Measurements from ENCODE around the gene SINHCAF. TPM values are rescaled to one million over a fixed set of nuclear protein-coding genes. Genes with fewer than 3 reads are reported as not detected.

SINHCAF gene
- total and polyA plus RNA-seq, 9 of the 15 experiments (the other 6 are each of a cell fraction or from before 2014, with no cell fraction given), result 73.2 to 185 (median 110) TPM

GRCh38 chr12:31363831-31364230 lies 37.9 kb upstream of the SINHCAF start (continued):
- no peak for TF ChIP-seq NBN (IDR thresholded peaks at IDR 0.05; ENCODE audit: low read depth)
- no peak for TF ChIP-seq THRAP3 (IDR thresholded peaks at IDR 0.05; ENCODE audit: borderline replicate concordance)
- TF ChIP-seq CCNT2 (IDR thresholded peaks at IDR 0.05; ENCODE audit: borderline replicate concordance, extremely low read depth, insufficient read length, low read depth, low read length), result no peak
- TF ChIP-seq SAP30 (IDR thresholded peaks at IDR 0.05; ENCODE audit: borderline replicate concordance, insufficient read depth, low read depth, low read length, poor library complexity, severe bottlenecking), result no peak
- TF ChIP-seq ZNF512 (tag; IDR thresholded peaks at IDR 0.05), result no peak
- TF ChIP-seq NEUROD1 (IDR thresholded peaks at IDR 0.05; ENCODE audit: borderline replicate concordance, low read depth, low read length, partially characterized antibody), result no peak
- no peak for TF ChIP-seq NRF1 (conservative IDR thresholded peaks at IDR 0.05 in 1 of 2, IDR thresholded peaks at IDR 0.05 in 1 of 2)
- TF ChIP-seq MYC (IDR thresholded peaks at IDR 0.05; ENCODE audit: low read depth, low read length), result no peak
- TF ChIP-seq MYC (CRISPR knock-in tag; IDR thresholded peaks at IDR 0.05; ENCODE audit: borderline replicate concordance, low read depth), result no peak
- TF ChIP-seq CHD2 (IDR thresholded peaks at IDR 0.05; ENCODE audit: low read depth, low read length), result no peak
- no peak for TF ChIP-seq TCF7 (IDR thresholded peaks at IDR 0.05; ENCODE audit: borderline replicate concordance)
- no peak for TF ChIP-seq PTTG1 (tag; IDR thresholded peaks at IDR 0.05; ENCODE audit: low read depth)
- TF ChIP-seq ZNF175 (CRISPR knock-in tag; IDR thresholded peaks at IDR 0.05; ENCODE audit: low read depth), result no peak
- TF ChIP-seq ZNF696 (CRISPR knock-in tag; conservative IDR thresholded peaks at IDR 0.05), result no peak

Measured in K562 (cell line).